OCI-LY1 (cell line): ENCODE measurements around the gene ALDH3B2.
"Not testable (repeated sequence)": the region's sequence is repeated elsewhere in the genome, so short reads cannot be mapped to it uniquely, and the experiment has no call there.

Experiments
- H2AFZ ChIP-seq: fragments of 200-600 bp; sonication (generic), shearing (Covaris generic); 2 replicates; pipeline ENCODE4 v1.6.0; 2014; ENCODE audit warnings: antibody characterized with exemption, mild to moderate bottlenecking, low read length
- H3F3A ChIP-seq: fragments of 200-600 bp; sonication (generic), shearing (Covaris generic); 2 replicates; pipeline ENCODE4 v1.6.0; 2014; ENCODE audit warnings: mild to moderate bottlenecking, antibody characterized with exemption, low read length, moderate library complexity; ENCODE audit not compliant: insufficient read depth
- H3K27ac ChIP-seq: fragments of 200-600 bp; sonication (generic); 2 replicates; pipeline ENCODE4 v1.5.1; 2014; ENCODE audit warnings: low read length, mixed run types, mild to moderate bottlenecking, low read depth; ENCODE audit not compliant: poor library complexity, severe bottlenecking
- H3K27me3 ChIP-seq: fragments of 200-600 bp; sonication (generic); 2 replicates; pipeline ENCODE4 v1.6.0; 2014; ENCODE audit warnings: antibody characterized with exemption, mild to moderate bottlenecking, low read length, moderate library complexity; ENCODE audit not compliant: insufficient read depth
- H3K36me3 ChIP-seq: fragments of 200-600 bp; sonication (generic); 2 replicates; pipeline ENCODE4 v1.6.1; 2014; ENCODE audit warnings: mild to moderate bottlenecking, antibody characterized with exemption, low read length, moderate library complexity, mixed read lengths; ENCODE audit not compliant: insufficient read depth
- H3K4me1 ChIP-seq: fragments of 200-600 bp; sonication (generic); 2 replicates; pipeline ENCODE4 v1.5.1; 2014; ENCODE audit warnings: mild to moderate bottlenecking, low read length, moderate library complexity; ENCODE audit not compliant: insufficient read depth, severe bottlenecking
- H3K4me2 ChIP-seq: fragments of 200-600 bp; sonication (generic), shearing (Covaris generic); 2 replicates; pipeline ENCODE4 v1.6.1; 2014; ENCODE audit warnings: low read length
- H3K4me3 ChIP-seq: fragments of 200-600 bp; sonication (generic); 2 replicates; pipeline ENCODE4 v1.5.1; 2014; ENCODE audit warnings: low read length, low read depth, mild to moderate bottlenecking, mixed read lengths; ENCODE audit not compliant: poor library complexity, severe bottlenecking
- H3K79me2 ChIP-seq: fragments of 200-600 bp; shearing (Covaris generic); 2 replicates; pipeline ENCODE4 v1.6.1; 2016; ENCODE audit warnings: mixed run types, low read length, mixed read lengths; ENCODE audit not compliant: insufficient read depth
- H3K9ac ChIP-seq: fragments of 200-600 bp; sonication (generic), shearing (Covaris generic); 2 replicates; pipeline ENCODE4 v1.6.1; 2014; ENCODE audit warnings: mild to moderate bottlenecking, low read length, mixed read lengths
- H3K9me2 ChIP-seq: fragments of 200-600 bp; sonication (generic), shearing (Covaris generic); 2 replicates; pipeline ENCODE4 v1.6.1; 2014; ENCODE audit warnings: low read depth, mild to moderate bottlenecking, low read length, mixed read lengths
- H3K9me3 ChIP-seq: fragments of 200-600 bp; shearing (Covaris generic); 2 replicates; pipeline ENCODE4 v1.6.1; 2014; ENCODE audit warnings: low read length, mixed read lengths
- H4K20me1 ChIP-seq: fragments of 200-600 bp; sonication (generic), shearing (Covaris generic); 2 replicates; pipeline ENCODE4 v1.6.0; 2016; ENCODE audit warnings: mild to moderate bottlenecking, low read length; ENCODE audit not compliant: insufficient read depth
- CTCF ChIP-seq: fragments of 200-600 bp; sonication (generic), shearing (Covaris generic); IDR thresholded peaks from 2 replicates; pipeline ENCODE4 v1.5.1; 2017; ENCODE audit warnings: mild to moderate bottlenecking, antibody characterized with exemption, low read length, moderate library complexity, mixed read lengths
- EZH2 ChIP-seq: fragments of 200-600 bp; sonication (generic), shearing (Covaris generic); IDR thresholded peaks from 2 replicates; pipeline ENCODE4 v1.8.0; 2017; ENCODE audit warnings: borderline replicate concordance, mixed run types, mild to moderate bottlenecking, antibody characterized with exemption, low read length, moderate library complexity, mixed read lengths

Gene ALDH3B2

GRCh38 chr11:67709806-67710205 is 35.4 kb upstream of the ALDH3B2 start:
- not testable (repeated sequence) for H3K9ac ChIP-seq, H3K4me1 ChIP-seq, H2AFZ ChIP-seq, H3K79me2 ChIP-seq, H3K27ac ChIP-seq, H3K9me3 ChIP-seq, H4K20me1 ChIP-seq, H3K4me2 ChIP-seq, H3K9me2 ChIP-seq, H3K4me3 ChIP-seq, H3K36me3 ChIP-seq, H3F3A ChIP-seq, H3K27me3 ChIP-seq

GRCh38 chr11:67705264-67705663 is 30.8 kb upstream of the ALDH3B2 start:
- H3K36me3 ChIP-seq, result no peaks in the 10 kb centered on the region
- H3K79me2 ChIP-seq, result no peaks in the 10 kb centered on the region
- no peak overlapping the region for H3K4me2 ChIP-seq
- 0 out of 2 replicates have a peak, but pooled peaks cover 7% of the 10 kb centered on the region for H3K27me3 ChIP-seq
- no peaks in the 10 kb centered on the region for H3K9me2 ChIP-seq
- H3K9ac ChIP-seq, result no peak overlapping the region
- no peak overlapping the region for H3K27ac ChIP-seq
- H3K4me3 ChIP-seq, result no peak overlapping the region
- no peaks in the 10 kb centered on the region for H3K4me1 ChIP-seq
- H3K9me3 ChIP-seq, result no peaks in the 10 kb centered on the region
- TF ChIP-seq CTCF (no peak), EZH2 (no peak)
- H3F3A ChIP-seq, result no peaks in the 10 kb centered on the region
- no peak overlapping the region for H2AFZ ChIP-seq
- H4K20me1 ChIP-seq, result no peaks in the 10 kb centered on the region

GRCh38 chr11:67704524-67704923 is 30.1 kb upstream of the ALDH3B2 start:
- H3K36me3 ChIP-seq, result no peaks in the 10 kb centered on the region
- no peaks in the 10 kb centered on the region for H3K4me1 ChIP-seq
- no peak overlapping the region for H3K4me2 ChIP-seq
- no peak overlapping the region for H3K27ac ChIP-seq
- H3K9me2 ChIP-seq, result no peaks in the 10 kb centered on the region
- no peaks in the 10 kb centered on the region for H4K20me1 ChIP-seq
- no peak overlapping the region for H3K4me3 ChIP-seq
- no peaks in the 10 kb centered on the region for H3K9me3 ChIP-seq
- H3K9ac ChIP-seq, result no peak overlapping the region
- H3K79me2 ChIP-seq, result no peaks in the 10 kb centered on the region
- H3F3A ChIP-seq, result no peaks in the 10 kb centered on the region
- no peak for TF ChIP-seq EZH2
- TF ChIP-seq CTCF, result no peak
- no peak overlapping the region for H2AFZ ChIP-seq
- 0 out of 2 replicates have a peak, but pooled peaks cover 7% of the 10 kb centered on the region for H3K27me3 ChIP-seq

GRCh38 chr11:67703709-67704108 is 29.3 kb upstream of the ALDH3B2 start:
- H3K36me3 ChIP-seq, H3K4me2 ChIP-seq, H3K27me3 ChIP-seq, H2AFZ ChIP-seq, H3K79me2 ChIP-seq, H3K4me1 ChIP-seq, H3K9me2 ChIP-seq, H3F3A ChIP-seq, H3K27ac ChIP-seq, H4K20me1 ChIP-seq, H3K9me3 ChIP-seq, H3K4me3 ChIP-seq, H3K9ac ChIP-seq: not testable (repeated sequence)
